CD4-positive, alpha-beta T cell treated with Interleukin-15 for 4 hours (primary cell): ENCODE results near the gene ABCA13.

Experiments used
- DNase-seq: peaks from one replicate; pipeline ENCODE4 v3.0.0-alpha.2; 2020; ENCODE audit warnings: low spot score

Gene ABCA13

GRCh38 chr7:48643431-48644013, 472.3 kb downstream of the ABCA13 start:
- DNase-seq: no peak

GRCh38 chr7:48658138-48658537, 486.9 kb downstream of the ABCA13 start:
- no peak for DNase-seq

GRCh38 chr7:48660306-48660870, 489.1 kb downstream of the ABCA13 start:
- no peak for DNase-seq

GRCh38 chr7:48664241-48664640, 493.0 kb downstream of the ABCA13 start:
- DNase-seq: no peak

- DNase-seq: no peak
Observed at GRCh38 chr7:48665353-48666135, 494.3 kb downstream of the ABCA13 start.

GRCh38 chr7:48667407-48667806, 496.1 kb downstream of the ABCA13 start:
- DNase-seq: no peak

GRCh38 chr7:48671656-48672055, 500.4 kb downstream of the ABCA13 start:
- no peak for DNase-seq

- DNase-seq: no peak
Observed at GRCh38 chr7:48681006-48681405, 509.7 kb downstream of the ABCA13 start.

- DNase-seq: no peak
Observed at GRCh38 chr7:48691788-48692187, 520.5 kb downstream of the ABCA13 start.
